ENCODE data around the gene LPIN2. TPM values are rescaled to one million over a fixed set of nuclear protein-coding genes. Genes with fewer than 3 reads are reported as not detected.
"Not testable (repeated sequence)": the region's sequence is repeated elsewhere in the genome, so short reads cannot be mapped to it uniquely, and the experiment has no call there.

Gene LPIN2
- total RNA-seq, 1 donor from 2014 or later = 16.5 TPM

- Histone ChIP-seq H3K4me1 (ENCODE audit: insufficient read depth, low read length) (peaks cover 9% of the 10 kb centered on the region), H3K79me2 (ENCODE audit: insufficient read depth, low read length) (peaks cover 66% of the 10 kb centered on the region), H3K27me3 (ENCODE audit: insufficient read depth, low read length) (no peaks in the 10 kb centered on the region), H3K4me2 (ENCODE audit: low read length) (no peak overlapping the region), H3K9ac (ENCODE audit: low read length) (no peak overlapping the region), H3K9me3 (ENCODE audit: insufficient read depth, low read depth, low read length) (no peaks in the 10 kb centered on the region), H3K36me3 (ENCODE audit: insufficient read depth, low read length) (peaks cover 7% of the 10 kb centered on the region), H4K20me1 (ENCODE audit: insufficient read depth, low read length) (peaks cover 43% of the 10 kb centered on the region), H3K27ac (ENCODE audit: low read depth, low read length) (peak overlapping the region; percentile 1), H2AFZ (ENCODE audit: low read depth, low read length) (no peak overlapping the region), H3K4me3 (ENCODE audit: insufficient read depth, low read depth, low read length) (no peak overlapping the region)
- Mint-ChIP-seq H3K9me3 (ENCODE audit: unreplicated experiment) (peaks cover 10% of the 10 kb centered on the region), H3K4me3 (ENCODE audit: unreplicated experiment) (no peak overlapping the region), H3K4me1 (ENCODE audit: low read depth, unreplicated experiment) (peaks cover 3% of the 10 kb centered on the region), H3K36me3 (ENCODE audit: low read depth, unreplicated experiment) (peaks cover 27% of the 10 kb centered on the region), H3K27me3 (ENCODE audit: low read depth, unreplicated experiment) (no peaks in the 10 kb centered on the region), H3K27ac (ENCODE audit: unreplicated experiment) (no peak overlapping the region)
- DNase-seq (ENCODE audit: low read depth) = peak; percentile 83
- TF ChIP-seq CTCF (IDR thresholded peaks at IDR 0.05; ENCODE audit: insufficient read depth, low read depth, low read length) (no peak), EZH2 (IDR thresholded peaks at IDR 0.05; ENCODE audit: insufficient read depth, low read length) (no peak)
- FAIRE-seq = no peak
These were observed 4.4 kb downstream of the LPIN2 start for GRCh38 chr18:3008541-3008940.

- Histone ChIP-seq H3K36me3 (ENCODE audit: insufficient read depth, low read length) (peaks cover 7% of the 10 kb centered on the region), H3K4me3 (ENCODE audit: insufficient read depth, low read depth, low read length) (no peak overlapping the region), H3K4me1 (ENCODE audit: insufficient read depth, low read length) (peaks cover 9% of the 10 kb centered on the region), H3K27ac (ENCODE audit: low read depth, low read length) (no peak overlapping the region), H3K27me3 (ENCODE audit: insufficient read depth, low read length) (no peaks in the 10 kb centered on the region), H3K9me3 (ENCODE audit: insufficient read depth, low read depth, low read length) (no peaks in the 10 kb centered on the region), H2AFZ (ENCODE audit: low read depth, low read length) (no peak overlapping the region), H3K4me2 (ENCODE audit: low read length) (no peak overlapping the region), H3K9ac (ENCODE audit: low read length) (no peak overlapping the region), H3K79me2 (ENCODE audit: insufficient read depth, low read length) (peaks cover 66% of the 10 kb centered on the region), H4K20me1 (ENCODE audit: insufficient read depth, low read length) (peaks cover 43% of the 10 kb centered on the region)
- DNase-seq (ENCODE audit: low read depth) = no peak
- Mint-ChIP-seq H3K27me3 (ENCODE audit: low read depth, unreplicated experiment) (no peaks in the 10 kb centered on the region), H3K9me3 (ENCODE audit: unreplicated experiment) (peaks cover 10% of the 10 kb centered on the region), H3K4me3 (ENCODE audit: unreplicated experiment) (no peak overlapping the region), H3K27ac (ENCODE audit: unreplicated experiment) (no peak overlapping the region), H3K36me3 (ENCODE audit: low read depth, unreplicated experiment) (peaks cover 29% of the 10 kb centered on the region), H3K4me1 (ENCODE audit: low read depth, unreplicated experiment) (peaks cover 3% of the 10 kb centered on the region)
- FAIRE-seq = no peak
- TF ChIP-seq CTCF (IDR thresholded peaks at IDR 0.05; ENCODE audit: insufficient read depth, low read depth, low read length) = no peak
- no peak for TF ChIP-seq EZH2 (IDR thresholded peaks at IDR 0.05; ENCODE audit: insufficient read depth, low read length)
These were observed 5.5 kb downstream of the LPIN2 start for GRCh38 chr18:3007491-3007890.

- Histone ChIP-seq H3K9me3 (ENCODE audit: insufficient read depth, low read depth, low read length) (no peaks in the 10 kb centered on the region), H3K79me2 (ENCODE audit: insufficient read depth, low read length) (peaks cover 58% of the 10 kb centered on the region), H3K4me3 (ENCODE audit: insufficient read depth, low read depth, low read length) (no peak overlapping the region), H2AFZ (ENCODE audit: low read depth, low read length) (no peak overlapping the region), H3K27me3 (ENCODE audit: insufficient read depth, low read length) (no peaks in the 10 kb centered on the region), H3K9ac (ENCODE audit: low read length) (no peak overlapping the region), H3K27ac (ENCODE audit: low read depth, low read length) (no peak overlapping the region), H3K36me3 (ENCODE audit: insufficient read depth, low read length) (peaks cover 4% of the 10 kb centered on the region), H3K4me1 (ENCODE audit: insufficient read depth, low read length) (peaks cover 4% of the 10 kb centered on the region), H3K4me2 (ENCODE audit: low read length) (no peak overlapping the region), H4K20me1 (ENCODE audit: insufficient read depth, low read length) (peaks cover 31% of the 10 kb centered on the region)
- no peak for FAIRE-seq
- H3K9me3 Mint-ChIP-seq (ENCODE audit: unreplicated experiment) = peaks cover 16% of the 10 kb centered on the region
- H3K27me3 Mint-ChIP-seq (ENCODE audit: low read depth, unreplicated experiment) = no peaks in the 10 kb centered on the region
- H3K36me3 Mint-ChIP-seq (ENCODE audit: low read depth, unreplicated experiment) = peaks cover 29% of the 10 kb centered on the region
- no peaks in the 10 kb centered on the region for H3K4me1 Mint-ChIP-seq (ENCODE audit: low read depth, unreplicated experiment)
- TF ChIP-seq CTCF (IDR thresholded peaks at IDR 0.05; ENCODE audit: insufficient read depth, low read depth, low read length) = no peak
- no peak for TF ChIP-seq EZH2 (IDR thresholded peaks at IDR 0.05; ENCODE audit: insufficient read depth, low read length)
- H3K4me3 Mint-ChIP-seq (ENCODE audit: unreplicated experiment) = no peak overlapping the region
- no peak for DNase-seq (ENCODE audit: low read depth)
- no peak overlapping the region for H3K27ac Mint-ChIP-seq (ENCODE audit: unreplicated experiment)
These were observed 7.5 kb downstream of the LPIN2 start for GRCh38 chr18:3005462-3005861.

- FAIRE-seq; H3K9ac ChIP-seq (ENCODE audit: low read length); DNase-seq (ENCODE audit: low read depth); H3K4me3 ChIP-seq (ENCODE audit: insufficient read depth, low read depth, low read length); H3K27me3 ChIP-seq (ENCODE audit: insufficient read depth, low read length); H3K4me1 ChIP-seq (ENCODE audit: insufficient read depth, low read length); H3K4me3 Mint-ChIP-seq (ENCODE audit: unreplicated experiment); H3K4me1 Mint-ChIP-seq (ENCODE audit: low read depth, unreplicated experiment); H2AFZ ChIP-seq (ENCODE audit: low read depth, low read length); H3K36me3 ChIP-seq (ENCODE audit: insufficient read depth, low read length); H3K27ac Mint-ChIP-seq (ENCODE audit: unreplicated experiment); H3K27me3 Mint-ChIP-seq (ENCODE audit: low read depth, unreplicated experiment); H3K4me2 ChIP-seq (ENCODE audit: low read length); H3K27ac ChIP-seq (ENCODE audit: low read depth, low read length); H3K9me3 ChIP-seq (ENCODE audit: insufficient read depth, low read depth, low read length): not testable (repeated sequence)
- peaks cover 20% of the 10 kb centered on the region for H4K20me1 ChIP-seq (ENCODE audit: insufficient read depth, low read length)
- peaks cover 16% of the 10 kb centered on the region for H3K9me3 Mint-ChIP-seq (ENCODE audit: unreplicated experiment)
- H3K36me3 Mint-ChIP-seq (ENCODE audit: low read depth, unreplicated experiment) = peaks cover 24% of the 10 kb centered on the region
- peaks cover 56% of the 10 kb centered on the region for H3K79me2 ChIP-seq (ENCODE audit: insufficient read depth, low read length)
These were observed 9.2 kb downstream of the LPIN2 start for GRCh38 chr18:3003766-3004165.
